ENCODE measurements around the gene FAM187B.
"Not testable (repeated sequence)": the region's sequence is repeated elsewhere in the genome, so short reads cannot be mapped to it uniquely, and the experiment has no call there.

Gene FAM187B

DNA sequence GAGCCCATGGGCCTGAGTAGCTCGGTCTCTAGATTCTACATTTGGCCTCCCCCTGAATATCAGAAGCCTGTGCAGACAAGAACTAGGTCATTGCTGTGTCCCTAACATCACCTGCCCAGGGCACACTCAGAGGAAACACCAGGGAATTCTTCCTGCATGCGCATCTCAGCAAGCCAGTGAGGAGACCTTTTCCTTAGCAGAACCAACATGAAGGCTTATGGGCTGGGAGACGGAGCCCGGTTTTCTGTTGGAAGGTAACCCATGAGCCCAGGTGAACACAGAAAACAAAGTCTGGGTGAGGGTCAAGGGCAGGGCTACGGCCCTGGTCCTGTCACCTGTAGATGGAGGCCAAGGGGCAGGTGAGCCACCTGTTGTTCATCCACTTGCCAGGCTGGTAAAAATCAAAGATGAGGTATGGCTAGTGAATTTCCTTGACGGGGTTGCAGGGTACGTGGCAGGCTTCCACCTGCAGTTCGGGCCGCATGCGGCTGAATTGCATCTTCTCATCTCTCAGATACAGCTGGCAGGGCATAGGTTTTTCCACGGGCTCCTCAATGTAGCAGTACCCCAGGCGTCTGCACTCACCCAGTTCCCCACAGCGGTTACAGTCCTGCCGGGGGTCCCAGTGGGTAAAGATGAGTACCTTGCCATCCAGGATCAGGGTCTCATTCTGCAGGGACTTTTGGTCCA, 3.6 kb upstream of the FAM187B start:
- DNase-seq, result no peak

DNA sequence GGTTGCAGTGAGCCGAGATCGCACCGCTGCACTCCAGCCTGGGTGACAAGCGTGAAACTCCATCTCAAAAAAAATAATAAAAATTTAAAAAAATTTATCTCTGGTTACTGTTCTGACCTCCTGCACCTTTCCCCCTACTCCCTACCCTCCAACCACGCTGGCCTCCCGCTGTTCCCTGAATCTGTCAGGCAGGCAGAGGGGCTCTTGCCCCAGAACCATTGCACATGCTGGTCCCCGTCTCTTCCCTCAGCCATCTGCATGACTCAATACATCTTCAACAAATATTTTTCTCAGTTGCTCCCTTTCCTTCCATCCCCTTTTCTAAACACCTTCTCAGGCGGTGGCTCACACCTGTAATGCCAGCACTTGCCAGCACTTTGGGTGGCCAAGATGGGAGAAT, 1.1 kb upstream of the FAM187B start:
- DNase-seq, result no peak

DNA sequence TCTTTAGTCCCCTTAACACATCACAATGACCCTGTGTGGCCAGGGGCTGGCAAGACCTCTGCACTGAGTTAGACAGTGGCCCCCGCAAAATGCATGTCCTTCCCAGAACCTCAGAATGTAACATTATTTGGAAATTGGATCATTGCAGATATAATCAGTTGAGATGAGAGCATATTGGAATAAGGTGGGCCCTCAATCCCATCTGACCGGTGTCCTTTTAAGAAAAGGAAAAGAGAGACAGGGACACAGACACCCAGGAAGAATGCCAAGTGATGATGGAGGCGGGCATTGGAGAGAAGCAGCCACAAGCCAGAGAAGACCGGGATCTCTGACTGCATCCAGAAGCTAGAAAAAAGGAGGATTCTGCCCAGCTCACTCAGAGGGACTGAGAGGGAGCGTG, 1.8 kb downstream of the FAM187B start:
- no peak for DNase-seq

DNA sequence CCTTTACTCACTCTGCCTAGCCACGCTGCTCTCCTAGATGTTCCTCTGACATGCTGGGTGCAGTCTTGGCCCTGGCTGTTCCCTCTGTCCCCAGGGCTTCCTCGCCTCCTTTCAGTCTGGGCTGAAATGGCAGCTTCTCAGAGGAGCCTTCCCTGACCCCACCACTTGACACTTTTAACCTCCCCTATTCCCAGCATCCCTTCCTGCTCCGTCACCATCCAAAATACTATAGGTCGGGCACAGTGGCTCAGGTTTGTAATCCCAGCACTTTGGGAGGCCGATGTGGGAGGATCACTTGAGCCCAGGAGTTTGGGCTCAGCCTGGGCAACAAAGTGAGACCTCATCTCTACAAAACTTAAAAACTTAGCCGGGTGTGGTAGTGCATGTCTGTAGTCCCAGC, 2.6 kb downstream of the FAM187B start:
- DNase-seq, result no peak

DNA sequence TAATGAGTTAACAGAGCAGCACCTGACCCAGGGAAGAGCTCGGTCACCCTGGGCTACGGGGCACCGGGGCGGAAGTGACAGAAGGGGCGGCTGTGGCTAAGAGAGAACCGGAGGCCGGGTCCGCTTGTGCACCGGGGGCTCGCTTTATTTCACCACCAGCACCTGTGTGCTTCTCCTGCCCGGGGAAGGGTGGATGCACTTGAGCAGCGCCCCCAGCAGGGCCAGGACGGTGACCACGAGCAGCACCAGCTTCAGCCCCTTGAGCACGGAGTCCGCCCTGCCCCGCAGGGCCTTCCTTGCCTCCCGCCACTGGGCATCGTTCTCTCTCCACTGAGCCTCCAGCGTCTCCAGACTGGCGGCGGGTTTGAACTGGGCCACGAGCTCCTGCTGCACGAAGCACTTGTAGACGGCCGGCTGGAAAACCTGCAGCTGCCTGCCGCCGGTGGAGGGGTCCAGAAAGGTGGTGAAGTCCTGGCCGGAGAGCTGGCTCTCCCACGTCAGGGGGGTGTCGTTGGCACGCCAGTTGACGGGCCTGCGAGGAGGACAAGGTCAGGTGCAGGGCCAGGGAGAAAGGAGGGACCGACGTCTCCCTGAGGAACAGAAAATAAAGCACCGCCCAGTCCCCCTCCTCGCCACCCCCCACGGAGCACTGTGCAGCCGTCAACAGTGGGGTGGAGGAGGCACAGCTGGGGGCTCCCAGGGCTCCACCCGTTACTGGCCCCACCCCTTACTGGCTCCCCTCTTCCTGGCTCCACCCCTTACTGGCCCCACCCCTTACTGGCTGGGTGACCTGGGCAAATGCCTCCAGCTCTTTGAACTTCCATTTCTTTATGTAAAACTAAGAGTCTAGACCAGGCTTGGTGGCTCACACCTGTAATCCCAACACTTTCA, 3.6 kb downstream of the FAM187B start:
- no peak for DNase-seq

DNA sequence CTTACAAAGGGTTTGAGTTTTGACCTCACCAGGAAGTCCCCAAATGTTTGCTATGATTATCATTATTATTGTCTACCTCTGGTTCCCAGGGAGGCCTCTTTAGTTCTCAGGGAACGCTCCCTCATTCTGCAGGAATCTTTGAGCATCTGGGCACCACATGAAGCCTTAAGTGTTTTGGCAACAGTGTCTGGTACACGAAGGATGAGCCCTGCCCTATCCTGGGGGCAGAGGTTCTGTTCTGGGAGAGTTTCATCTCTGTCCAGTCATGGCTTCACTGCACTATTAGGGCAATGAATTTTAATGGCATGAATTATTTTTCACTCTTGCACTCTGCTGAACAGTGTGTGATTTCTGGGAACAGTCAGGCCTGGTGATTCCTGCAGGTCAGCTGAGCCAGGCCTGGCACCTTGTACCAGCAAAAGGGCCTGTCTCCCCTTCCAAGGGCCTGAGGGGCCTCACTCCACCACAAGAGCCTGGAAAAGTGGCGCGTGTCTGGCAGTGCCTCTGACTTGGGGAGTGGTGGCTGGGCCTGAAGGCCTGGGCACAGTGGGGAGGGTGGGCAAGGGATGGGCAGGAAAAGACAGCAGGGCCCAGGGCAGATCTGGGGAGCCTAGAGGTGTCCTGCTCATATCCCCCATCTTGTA, 4.6 kb downstream of the FAM187B start:
- DNase-seq, result no peak

DNA sequence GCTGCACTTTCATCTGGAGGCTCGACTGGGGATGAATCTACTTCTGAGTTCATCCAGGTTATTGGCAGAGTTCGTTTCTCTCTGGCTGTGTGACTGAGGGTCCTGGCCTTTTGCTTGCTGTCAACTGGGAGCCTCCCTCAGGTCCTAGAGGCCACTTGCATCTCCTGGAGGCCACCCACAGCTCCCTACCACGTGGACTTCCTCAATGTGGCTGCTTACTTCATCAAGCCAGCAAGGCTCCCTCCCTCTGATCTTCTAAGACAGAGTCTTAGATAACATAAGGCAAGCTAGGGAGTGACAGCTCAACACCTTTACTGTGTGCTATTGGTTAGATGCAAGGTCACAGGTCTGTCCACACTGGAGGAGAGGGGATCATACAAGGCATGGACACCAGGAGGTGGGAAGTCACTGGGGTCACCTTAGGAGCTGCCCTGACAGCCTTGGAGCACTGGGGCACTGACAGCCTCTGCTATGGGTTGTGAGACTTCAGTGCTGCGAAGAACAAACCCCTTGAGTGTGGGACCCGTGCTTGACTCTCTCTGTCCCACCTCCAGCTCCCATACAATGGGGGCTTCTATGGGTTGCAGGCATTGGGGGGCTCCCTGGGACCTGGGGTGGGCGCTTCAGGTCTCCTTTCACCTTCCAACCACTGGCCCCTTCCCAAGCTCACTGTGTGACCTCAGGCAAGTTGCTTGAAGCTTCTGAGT, 5.3 kb downstream of the FAM187B start:
- DNase-seq, result no peak

DNA sequence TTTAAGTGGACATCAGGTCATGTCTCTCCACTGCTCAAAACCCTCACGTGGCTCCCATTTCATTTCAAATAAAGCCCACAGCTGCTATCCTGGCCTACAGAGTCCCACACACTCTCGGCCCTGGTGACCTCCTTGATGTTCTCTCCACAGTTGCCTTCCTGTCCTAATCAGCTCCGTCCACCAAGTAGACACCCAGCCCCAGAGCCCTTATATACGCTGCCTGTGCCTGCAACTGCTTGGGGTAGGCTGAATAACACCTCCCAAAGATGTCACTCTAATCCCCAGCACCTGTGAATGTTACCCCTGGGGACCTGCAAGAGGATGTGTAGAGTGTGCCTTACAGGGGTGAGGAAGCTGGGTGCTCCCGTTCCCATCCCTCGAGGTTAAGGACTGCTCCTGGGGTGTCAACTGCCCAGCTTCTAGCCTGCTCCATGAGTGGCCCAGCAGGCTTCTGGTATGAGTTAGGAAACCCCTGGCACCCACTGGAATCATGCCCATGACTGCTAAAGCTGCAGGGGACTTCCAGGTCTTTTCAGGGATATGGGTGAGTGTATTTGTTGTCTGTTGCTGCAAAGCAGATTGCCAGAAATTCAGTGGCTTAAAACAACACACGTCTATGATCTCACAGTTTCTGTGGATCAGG, 6.0 kb downstream of the FAM187B start:
- DNase-seq, result no peak

DNA sequence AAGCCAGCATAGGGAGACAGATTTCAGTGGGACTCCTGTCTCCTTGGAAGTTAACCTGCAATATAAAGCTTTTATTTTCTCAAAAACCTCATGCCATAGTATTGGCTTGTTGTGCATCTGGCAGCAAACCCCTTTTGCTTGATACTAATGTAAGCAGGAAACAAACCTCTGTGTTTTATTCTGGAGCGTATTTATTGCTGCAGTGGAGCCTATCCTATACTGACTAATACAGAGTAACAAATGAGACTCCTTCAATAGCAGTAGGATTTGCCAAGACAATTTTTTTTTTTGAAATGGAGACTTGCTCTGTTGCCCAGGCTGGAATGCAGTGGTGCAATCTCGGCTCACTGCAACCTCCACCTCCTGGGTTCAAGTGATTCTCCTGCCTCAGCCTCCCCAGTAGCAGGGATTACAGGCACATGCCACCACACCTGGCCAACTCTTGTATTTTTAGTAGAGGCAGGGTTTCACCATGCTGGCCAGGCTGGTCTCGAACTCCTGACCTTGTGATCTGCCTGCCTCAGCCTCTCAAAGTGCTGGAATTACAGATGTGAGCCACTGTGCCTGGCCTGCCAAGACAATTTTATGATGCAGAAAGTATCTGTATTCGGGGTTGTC, 7.5 kb downstream of the FAM187B start:
- DNase-seq, result not testable (repeated sequence)

DNA sequence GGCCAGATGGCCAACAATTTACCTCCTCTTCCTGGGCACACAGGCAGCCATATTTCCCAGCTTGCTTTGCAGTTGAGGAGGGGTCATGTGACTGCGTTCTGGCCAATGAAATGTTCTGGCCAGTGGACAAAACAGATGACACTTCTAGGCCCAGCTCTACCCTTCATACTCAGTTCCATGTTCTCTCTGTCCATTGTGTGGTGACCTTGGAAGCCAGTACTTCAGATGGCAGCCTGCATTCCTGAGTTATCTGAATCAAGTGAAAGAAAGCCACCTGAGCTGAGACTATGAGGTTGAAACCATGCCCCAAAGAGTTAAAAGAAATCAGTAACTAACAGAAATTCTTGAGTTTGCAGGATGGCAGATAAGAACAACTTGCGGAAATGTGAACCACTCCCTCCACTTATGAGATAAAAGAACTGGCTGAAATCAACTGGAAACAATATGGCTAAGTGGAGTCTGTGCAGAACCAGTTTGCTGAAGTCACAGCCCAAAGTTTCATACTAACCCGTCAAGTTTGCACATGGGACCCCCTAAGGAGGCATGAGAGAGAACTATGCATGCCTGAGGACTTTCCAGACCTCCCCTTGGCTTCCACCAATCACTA, 8.1 kb downstream of the FAM187B start:
- DNase-seq, result no peak

DNA sequence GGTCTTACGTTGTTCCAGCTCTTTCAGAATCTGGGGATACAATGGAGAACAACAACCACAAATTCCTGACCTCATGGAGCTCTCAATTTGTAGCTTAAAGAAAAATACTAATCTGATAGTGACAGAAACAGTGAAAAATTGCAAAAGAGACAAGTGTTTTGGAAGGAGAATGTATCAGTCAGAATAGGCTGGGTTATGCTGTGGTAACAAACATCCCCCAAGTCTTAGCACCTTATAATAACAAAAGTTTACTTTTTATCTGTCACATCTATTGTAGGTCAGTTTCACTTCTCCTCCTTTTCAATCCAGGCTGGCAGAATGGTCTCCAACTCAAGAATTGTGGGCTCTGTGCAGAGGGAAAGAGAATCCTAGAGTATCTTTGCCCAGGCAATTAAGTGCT, 9.5 kb downstream of the FAM187B start:
- DNase-seq, result no peak

DNA sequence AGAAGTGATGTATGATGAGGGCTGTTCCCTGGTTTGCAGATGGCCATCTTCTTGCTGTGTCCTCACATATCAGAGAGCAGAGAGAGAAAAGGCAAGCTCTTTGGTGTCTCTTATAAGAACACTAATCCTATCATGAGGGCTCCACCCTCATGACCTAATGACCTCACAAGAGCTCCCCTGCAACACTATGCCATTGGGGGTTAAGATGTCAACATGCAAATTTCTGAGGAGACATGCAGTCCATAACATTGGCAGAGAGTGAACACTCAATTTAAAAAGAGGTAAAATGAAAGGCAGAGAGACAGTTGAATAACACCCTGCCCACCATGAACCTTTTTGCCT, 10.9 kb downstream of the FAM187B start:
- DNase-seq, result no peak

DNA sequence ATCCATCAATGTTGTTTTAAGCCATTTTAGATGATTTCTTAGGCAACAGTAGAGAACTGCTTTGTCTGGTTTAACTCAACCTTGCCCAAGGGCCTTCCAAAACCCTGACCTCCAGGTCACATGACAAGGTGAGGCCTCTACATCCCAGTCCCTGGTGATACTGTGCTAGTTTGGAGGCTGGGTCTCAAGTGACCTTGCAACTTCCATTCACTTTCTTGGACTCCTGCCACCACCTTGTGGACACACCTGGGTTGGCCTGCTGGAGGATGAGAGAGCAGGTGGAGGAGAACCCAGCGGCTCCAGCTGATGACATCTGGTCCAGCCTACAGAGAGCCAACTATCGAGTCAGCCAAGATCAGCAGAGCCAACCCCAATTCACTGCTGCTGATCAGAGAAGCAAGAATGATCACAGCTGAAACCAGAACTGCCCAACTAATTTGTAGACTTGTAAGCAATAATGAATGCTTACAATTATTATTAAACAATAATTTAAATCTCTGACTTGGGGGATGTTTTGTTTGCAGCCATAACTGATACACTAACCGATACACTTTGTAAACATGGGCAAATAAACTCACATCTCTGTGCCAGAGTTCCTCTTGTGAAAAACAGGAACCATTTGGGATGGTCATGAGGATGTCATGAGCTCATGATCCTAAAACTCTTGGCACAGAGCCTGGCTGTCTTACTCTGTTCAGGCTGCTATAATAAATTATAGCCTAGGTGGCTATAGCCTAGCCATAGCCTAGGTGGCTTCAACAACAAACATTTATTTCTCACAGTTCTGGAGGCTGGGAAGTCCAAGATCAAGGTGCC, 11.5 kb downstream of the FAM187B start:
- no peak for DNase-seq

DNA sequence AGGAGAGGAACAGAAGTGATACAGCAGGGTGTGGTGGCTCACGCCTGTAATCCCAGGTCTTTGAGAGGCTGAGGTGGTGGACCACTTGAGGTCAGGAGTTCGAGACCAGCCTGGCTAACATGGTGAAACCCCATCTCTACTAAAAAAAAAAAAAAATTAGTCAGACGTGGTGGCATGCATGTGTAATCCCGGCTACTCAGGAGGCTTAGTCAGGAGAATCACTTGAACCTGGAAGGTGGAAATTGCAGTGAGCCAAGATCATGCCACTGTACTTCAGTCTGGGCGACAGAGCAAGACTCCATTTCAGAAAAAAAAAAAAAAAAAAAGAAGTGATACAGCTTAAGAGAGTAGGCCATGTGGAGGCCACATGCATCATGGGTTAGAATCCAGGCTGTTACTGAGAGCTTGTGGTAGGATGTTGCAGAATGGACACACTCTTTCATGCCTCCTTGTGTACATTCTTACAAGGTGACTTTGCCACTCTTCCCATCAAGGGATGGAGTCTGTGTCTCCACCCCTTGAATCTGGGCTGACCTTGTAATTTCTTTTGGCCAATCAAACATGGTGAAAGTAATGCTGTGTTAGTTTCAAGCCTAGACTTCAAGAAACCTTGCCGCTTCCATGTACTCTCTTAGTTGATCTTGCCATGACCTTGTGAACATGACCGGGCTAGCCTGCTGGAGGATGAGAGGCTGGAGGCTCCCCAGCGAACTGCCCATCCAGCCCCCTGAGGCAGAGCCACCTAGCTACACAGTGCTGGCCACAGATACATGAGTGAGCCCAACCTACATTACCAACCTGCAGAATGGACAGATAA, 12.3 kb downstream of the FAM187B start:
- DNase-seq, result no peak

DNA sequence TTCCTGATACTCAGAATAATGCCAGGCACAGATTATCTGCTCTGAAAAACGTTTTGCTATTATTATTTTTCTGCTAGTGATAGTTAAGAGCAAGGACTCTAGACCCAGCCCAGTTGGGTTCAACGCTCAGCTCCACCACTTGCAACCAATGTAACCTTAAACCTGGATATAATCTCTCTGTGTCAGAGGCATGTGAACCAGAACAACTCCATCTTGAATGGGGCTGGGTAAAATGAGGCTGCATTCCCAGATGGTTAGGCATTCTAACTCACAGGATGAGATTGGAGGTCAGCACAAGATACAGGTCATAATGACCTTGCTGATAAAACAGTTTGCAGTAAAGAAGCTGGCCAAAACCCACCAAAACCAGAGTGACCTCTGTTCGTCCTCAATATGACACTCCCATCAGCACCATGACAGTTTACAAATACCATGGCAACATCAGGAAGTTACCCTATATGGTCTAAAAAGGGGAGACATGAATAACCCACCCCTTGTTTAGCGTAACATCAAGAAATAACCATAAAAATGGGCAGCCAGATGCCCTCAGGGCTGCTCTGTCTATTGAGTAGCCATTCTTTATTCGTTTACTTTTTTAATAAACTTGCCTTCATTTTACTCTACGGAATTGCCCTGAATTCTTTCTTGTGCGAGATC, 13.6 kb downstream of the FAM187B start:
- no peak for DNase-seq

DNA sequence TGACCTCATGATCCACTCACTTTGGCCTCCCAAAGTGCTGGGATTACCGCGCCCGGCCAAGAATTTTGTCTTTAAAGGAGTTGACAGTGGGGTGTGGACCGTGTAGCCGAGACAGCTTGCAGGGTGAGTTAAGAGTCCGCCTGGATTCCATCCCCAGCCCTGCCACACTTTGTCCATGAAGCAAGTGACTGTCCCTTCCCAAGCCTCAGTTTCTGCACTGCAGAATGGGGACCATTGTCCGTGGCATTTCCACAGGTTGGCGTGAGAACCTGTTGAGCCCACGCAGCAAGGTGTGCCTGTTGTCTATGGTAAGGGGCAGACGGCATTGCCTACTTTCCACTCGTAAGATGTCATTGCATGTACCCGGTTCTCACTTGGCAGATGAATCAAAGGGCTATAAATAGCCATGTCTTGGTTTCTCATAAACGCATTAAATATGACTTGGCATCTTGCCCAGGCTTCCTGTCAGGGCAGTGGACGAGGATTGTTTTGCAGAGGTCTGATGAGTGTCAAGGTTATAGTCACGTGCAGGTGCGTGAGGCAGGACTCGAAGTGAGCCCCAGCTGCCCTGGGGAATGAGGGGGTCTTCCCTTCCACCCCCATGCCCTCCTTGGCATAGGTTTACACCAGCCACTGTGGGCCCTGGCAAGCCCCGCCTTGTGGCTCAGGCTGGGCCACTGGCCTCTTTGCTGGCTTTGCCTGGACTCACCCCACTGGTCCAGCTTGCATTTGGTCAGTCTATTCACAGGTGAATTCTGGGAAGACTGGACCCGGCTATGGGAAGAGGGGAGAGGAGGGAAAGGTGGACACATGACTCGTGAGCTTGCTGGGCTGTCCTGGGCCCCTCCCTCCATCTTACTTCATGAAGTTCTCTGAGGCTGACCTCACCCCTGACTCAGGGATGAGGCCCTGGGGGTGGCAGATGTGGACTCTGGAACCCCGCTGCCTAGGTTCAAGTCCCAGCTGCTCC, 14.6 kb downstream of the FAM187B start:
- DNase-seq, result peak; percentile 65

DNA sequence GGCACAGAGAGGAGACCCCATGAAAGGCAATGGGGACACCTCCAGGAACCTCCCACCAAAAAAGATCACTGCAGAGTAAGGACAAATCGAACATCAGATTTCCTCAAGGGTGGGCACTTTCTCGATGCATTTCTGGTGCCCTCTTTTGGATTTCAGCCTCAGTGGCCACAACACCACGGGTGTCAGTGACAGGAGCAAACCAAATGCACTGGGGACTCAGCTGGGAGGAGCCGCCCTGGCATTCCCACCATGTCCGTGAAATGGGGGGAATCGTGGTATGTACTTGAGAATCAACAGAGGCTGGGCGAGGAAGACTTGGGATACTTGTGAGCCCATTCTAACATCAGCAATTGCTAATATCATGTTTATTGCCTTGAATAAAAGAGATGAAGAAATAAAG, 16.3 kb downstream of the FAM187B start:
- DNase-seq, result no peak

DNA sequence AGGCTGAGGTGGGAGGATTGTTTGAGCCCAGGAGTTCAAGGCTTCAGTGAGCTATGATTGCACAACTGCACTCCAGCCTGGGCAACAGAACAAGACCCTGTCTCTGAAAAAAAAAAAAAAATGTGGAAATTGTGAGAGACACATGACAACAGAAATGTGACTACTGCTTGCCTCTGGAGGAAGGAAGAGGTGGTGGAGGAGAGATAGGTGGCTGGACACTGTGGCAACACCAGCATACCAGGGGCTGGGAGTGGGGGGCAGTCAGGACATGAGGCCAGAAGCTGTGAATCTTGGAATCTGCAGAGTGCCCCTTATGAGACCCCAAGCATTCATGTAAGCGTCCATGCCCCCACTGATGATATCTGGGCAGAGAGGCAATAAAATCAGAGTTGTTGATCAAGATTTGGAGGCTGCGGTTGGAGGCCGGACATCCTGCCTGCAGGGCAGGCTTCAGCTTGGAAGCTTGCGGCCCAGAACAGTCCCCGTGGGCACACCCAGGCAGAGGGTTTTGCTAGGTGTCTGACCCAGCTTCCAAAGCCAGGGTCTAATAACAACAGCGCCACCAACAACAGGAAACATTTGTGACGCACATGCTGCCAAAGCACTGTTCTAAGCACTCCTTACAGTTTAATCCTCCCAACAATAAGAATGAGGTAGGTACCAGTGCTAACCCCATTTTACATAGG, 16.9 kb downstream of the FAM187B start:
- peak; percentile 56 for DNase-seq

Data from activated CD4-positive, alpha-beta T cell treated with anti-CD3 and anti-CD28 coated beads for 1 hour (primary cell).